ENCODE measurements around the gene SMIM8. TPM values are rescaled to one million over a fixed set of nuclear protein-coding genes. Genes with fewer than 3 reads are reported as not detected.

SMIM8 gene
- total RNA-seq, 2 experiments from 2014 or later = 5.4 TPM

DNA sequence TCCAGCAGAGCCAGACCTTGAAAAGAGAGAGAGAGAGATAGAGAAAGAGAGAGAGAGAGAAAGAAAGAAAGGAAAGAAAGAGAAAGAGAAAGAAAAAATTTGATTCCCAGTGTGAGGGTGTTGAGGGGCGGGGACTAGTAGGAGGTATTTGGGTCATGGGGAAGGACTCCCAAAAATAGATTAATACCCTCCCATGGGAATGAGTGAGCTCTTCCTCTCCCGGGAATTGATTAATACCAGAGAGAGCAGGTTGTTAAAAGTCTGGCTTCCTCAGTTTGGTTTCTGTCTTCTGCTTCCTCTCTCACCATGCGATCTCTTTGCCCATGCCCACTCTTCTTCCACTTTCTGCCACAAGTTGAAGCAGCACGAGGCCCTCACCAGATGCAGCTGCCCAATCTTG, 56.6 kb downstream of the SMIM8 start:
- CTCF ChIA-PET = no interaction called here
- H3K9me3 ChIP-seq (ENCODE audit: control insufficient read depth in 1 of 2, insufficient read depth in 1 of 2, low read length in 2 of 2) = no peaks in the 10 kb centered on the region
- no peak overlapping the region for H3K27ac ChIP-seq (ENCODE audit: low read depth in 1 of 2, low read length in 2 of 2)
- Mint-ChIP-seq H3K36me3 (ENCODE audit: low read depth) (no peaks in the 10 kb centered on the region), H3K9me3 (no peaks in the 10 kb centered on the region), H3K4me3 (no peak overlapping the region), H3K27me3 (no peaks in the 10 kb centered on the region), H3K4me1 (ENCODE audit: low read depth) (no peaks in the 10 kb centered on the region), H3K27ac (no peak overlapping the region)
- no peaks in the 10 kb centered on the region for H3K4me1 ChIP-seq (ENCODE audit: insufficient read depth, low read length)
- ATAC-seq (ENCODE audit: poor library complexity) (no peak), DNase-seq (no peak)
- no peaks in the 10 kb centered on the region for H3K27me3 ChIP-seq (ENCODE audit: control insufficient read depth in 1 of 2, insufficient read depth in 2 of 2, low read length in 2 of 2)
- POLR2A ChIA-PET = no interaction called here
- no peaks in the 10 kb centered on the region for H3K36me3 ChIP-seq (ENCODE audit: insufficient read depth, low read length)
- intact Hi-C loops (cut with DNase I, micrococcal nuclease) = no loop called here
- TF ChIP-seq, protein P1, sequence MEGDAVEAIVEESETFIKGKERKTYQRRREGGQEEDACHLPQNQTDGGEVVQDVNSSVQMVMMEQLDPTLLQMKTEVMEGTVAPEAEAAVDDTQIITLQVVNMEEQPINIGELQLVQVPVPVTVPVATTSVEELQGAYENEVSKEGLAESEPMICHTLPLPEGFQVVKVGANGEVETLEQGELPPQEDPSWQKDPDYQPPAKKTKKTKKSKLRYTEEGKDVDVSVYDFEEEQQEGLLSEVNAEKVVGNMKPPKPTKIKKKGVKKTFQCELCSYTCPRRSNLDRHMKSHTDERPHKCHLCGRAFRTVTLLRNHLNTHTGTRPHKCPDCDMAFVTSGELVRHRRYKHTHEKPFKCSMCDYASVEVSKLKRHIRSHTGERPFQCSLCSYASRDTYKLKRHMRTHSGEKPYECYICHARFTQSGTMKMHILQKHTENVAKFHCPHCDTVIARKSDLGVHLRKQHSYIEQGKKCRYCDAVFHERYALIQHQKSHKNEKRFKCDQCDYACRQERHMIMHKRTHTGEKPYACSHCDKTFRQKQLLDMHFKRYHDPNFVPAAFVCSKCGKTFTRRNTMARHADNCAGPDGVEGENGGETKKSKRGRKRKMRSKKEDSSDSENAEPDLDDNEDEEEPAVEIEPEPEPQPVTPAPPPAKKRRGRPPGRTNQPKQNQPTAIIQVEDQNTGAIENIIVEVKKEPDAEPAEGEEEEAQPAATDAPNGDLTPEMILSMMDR (IDR thresholded peaks at IDR 0.05) = no peak
- no peak overlapping the region for H3K4me3 ChIP-seq (ENCODE audit: low read length)

GRCh38 chr6:87382861-87383260, 60.5 kb downstream of the SMIM8 start:
- ChIA-PET POLR2A (no interaction called here), CTCF (no interaction called here)
- TF ChIP-seq, protein P1 (IDR thresholded peaks at IDR 0.05) = no peak
- DNase-seq = no peak
- no peaks in the 10 kb centered on the region for H3K9me3 Mint-ChIP-seq
- no peaks in the 10 kb centered on the region for H3K4me1 Mint-ChIP-seq (ENCODE audit: low read depth)
- Histone ChIP-seq H3K4me3 (ENCODE audit: low read length) (no peak overlapping the region), H3K27ac (ENCODE audit: low read depth in 1 of 2, low read length in 2 of 2) (no peak overlapping the region), H3K27me3 (ENCODE audit: control insufficient read depth in 1 of 2, insufficient read depth in 2 of 2, low read length in 2 of 2) (no peaks in the 10 kb centered on the region), H3K36me3 (ENCODE audit: insufficient read depth, low read length) (no peaks in the 10 kb centered on the region), H3K4me1 (ENCODE audit: insufficient read depth, low read length) (no peaks in the 10 kb centered on the region), H3K9me3 (ENCODE audit: control insufficient read depth in 1 of 2, insufficient read depth in 1 of 2, low read length in 2 of 2) (no peaks in the 10 kb centered on the region)
- no peaks in the 10 kb centered on the region for H3K36me3 Mint-ChIP-seq (ENCODE audit: low read depth)
- no peaks in the 10 kb centered on the region for H3K27me3 Mint-ChIP-seq
- intact Hi-C loops (cut with DNase I, micrococcal nuclease) = no loop called here
- no peak overlapping the region for H3K4me3 Mint-ChIP-seq
- H3K27ac Mint-ChIP-seq = no peak overlapping the region
- ATAC-seq (ENCODE audit: poor library complexity) = no peak

DNA sequence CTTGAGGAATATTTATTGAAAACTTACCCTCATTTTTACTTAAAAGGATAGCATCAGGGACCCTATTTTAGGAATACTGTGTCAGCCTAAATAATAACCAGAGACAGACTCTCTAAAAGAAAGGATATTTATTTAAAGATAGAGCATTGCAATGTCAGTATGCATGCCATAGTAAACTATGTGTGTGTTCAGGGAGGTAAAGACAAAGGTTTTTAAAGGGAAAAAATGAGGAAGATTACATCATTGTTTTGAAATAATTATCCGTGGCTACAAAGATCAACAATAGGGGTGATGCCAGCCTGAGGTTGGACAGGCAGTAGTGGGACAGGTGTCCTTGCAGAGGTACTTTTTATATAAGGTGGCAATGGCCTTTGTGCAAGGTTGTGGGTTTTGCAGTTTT, 61.6 kb downstream of the SMIM8 start:
- ATAC-seq (ENCODE audit: poor library complexity) (no peak), DNase-seq (no peak)
- Histone ChIP-seq H3K27me3 (ENCODE audit: control insufficient read depth in 1 of 2, insufficient read depth in 2 of 2, low read length in 2 of 2) (no peaks in the 10 kb centered on the region), H3K36me3 (ENCODE audit: insufficient read depth, low read length) (no peaks in the 10 kb centered on the region), H3K9me3 (ENCODE audit: control insufficient read depth in 1 of 2, insufficient read depth in 1 of 2, low read length in 2 of 2) (no peaks in the 10 kb centered on the region), H3K4me3 (ENCODE audit: low read length) (no peak overlapping the region), H3K27ac (ENCODE audit: low read depth in 1 of 2, low read length in 2 of 2) (no peak overlapping the region), H3K4me1 (ENCODE audit: insufficient read depth, low read length) (no peaks in the 10 kb centered on the region)
- POLR2A ChIA-PET = no interaction called here
- Mint-ChIP-seq H3K27ac (no peak overlapping the region), H3K27me3 (no peaks in the 10 kb centered on the region), H3K4me1 (ENCODE audit: low read depth) (no peaks in the 10 kb centered on the region), H3K4me3 (no peak overlapping the region), H3K9me3 (no peaks in the 10 kb centered on the region), H3K36me3 (ENCODE audit: low read depth) (no peaks in the 10 kb centered on the region)
- TF ChIP-seq, protein P1 (IDR thresholded peaks at IDR 0.05) = no peak
- CTCF ChIA-PET = no interaction called here
- intact Hi-C loops (cut with DNase I, micrococcal nuclease) = no loop called here

All from CD4-positive, alpha-beta T cell (primary cell).